Activated T-helper 2 cell treated with anti-CD3 and anti-CD28 coated beads, Interferon-gamma antibody, Interleukin-2, Interleukin-4, amounts not matched to agents 10 μg/mL and 5 μg/mL and 100 μg/mL, durations not matched to agents 14 hours and 24 hours and 36 hours (primary cell): ENCODE data around the gene KCNQ2. TPM values are rescaled to one million over a fixed set of nuclear protein-coding genes. Genes with fewer than 3 reads are reported as not detected.

Experiments
- DNase-seq: peaks from one replicate; pipeline ENCODE4 v3.0.0; 2021; ENCODE audit warnings: low spot score
- H3K27ac Mint-ChIP-seq: one replicate; pipeline ENCODE4 v1.8.0; 2021; ENCODE audit warnings: mixed read lengths
- H3K27me3 Mint-ChIP-seq: one replicate; pipeline ENCODE4 v1.8.0; 2021; ENCODE audit warnings: low read depth, mixed read lengths
- H3K36me3 Mint-ChIP-seq: one replicate; pipeline ENCODE4 v1.8.0; 2021; ENCODE audit warnings: low read depth, mixed read lengths
- H3K4me1 Mint-ChIP-seq: one replicate; pipeline ENCODE4 v1.8.0; 2021; ENCODE audit warnings: low read depth, mixed read lengths
- H3K4me3 Mint-ChIP-seq: one replicate; pipeline ENCODE4 v1.8.0; 2021; ENCODE audit warnings: low read depth, mild to moderate bottlenecking, moderate library complexity, mixed read lengths
- H3K9me3 Mint-ChIP-seq: one replicate; pipeline ENCODE4 v1.8.0; 2021; ENCODE audit warnings: mixed read lengths
- intact Hi-C: fragments of 100-400 bp; cut with micrococcal nuclease; formaldehyde crosslinking; loops from one replicate; pipeline ENCODE4 v1.15.1; 2023
- total RNA-seq: library from RNA; stranded (reverse); gene quantifications from 2 replicates; pipeline ENCODE4 v1.2.3, GENCODE V29; 2022

KCNQ2 gene
- total RNA-seq, 1 donor from 2014 or later: not detected

GRCh38 chr20:63423751-63424150, 48.7 kb downstream of the KCNQ2 start:
- Mint-ChIP-seq H3K4me1 (no peaks in the 10 kb centered on the region), H3K27me3 (no peaks in the 10 kb centered on the region), H3K36me3 (no peaks in the 10 kb centered on the region), H3K27ac (no peak overlapping the region), H3K4me3 (no peak overlapping the region), H3K9me3 (no peaks in the 10 kb centered on the region)
- intact Hi-C loops: no loop called here
- no peak for DNase-seq

GRCh38 chr20:63422653-63423052, 49.8 kb downstream of the KCNQ2 start:
- no peak overlapping the region for H3K4me3 Mint-ChIP-seq

GRCh38 chr20:63421913-63422312, 50.5 kb downstream of the KCNQ2 start:
- intact Hi-C loops: no loop called here
- Mint-ChIP-seq H3K4me3 (no peak overlapping the region), H3K9me3 (no peaks in the 10 kb centered on the region), H3K27me3 (no peaks in the 10 kb centered on the region), H3K4me1 (no peaks in the 10 kb centered on the region), H3K36me3 (no peaks in the 10 kb centered on the region), H3K27ac (no peak overlapping the region)
- no peak for DNase-seq

More at GRCh38 chr20:63422653-63423052, 49.8 kb downstream of the KCNQ2 start:
- no peak overlapping the region for H3K27ac Mint-ChIP-seq
- H3K9me3 Mint-ChIP-seq: no peaks in the 10 kb centered on the region
- no peaks in the 10 kb centered on the region for H3K4me1 Mint-ChIP-seq
- DNase-seq: no peak
- no peaks in the 10 kb centered on the region for H3K27me3 Mint-ChIP-seq
- no peaks in the 10 kb centered on the region for H3K36me3 Mint-ChIP-seq
- intact Hi-C loops: no loop called here

- no peaks in the 10 kb centered on the region for H3K27me3 Mint-ChIP-seq
- H3K36me3 Mint-ChIP-seq: no peaks in the 10 kb centered on the region
- H3K4me3 Mint-ChIP-seq: no peak overlapping the region
- H3K4me1 Mint-ChIP-seq: no peaks in the 10 kb centered on the region
- intact Hi-C loops: no loop called here
- no peak for DNase-seq
- H3K27ac Mint-ChIP-seq: no peak overlapping the region
- no peaks in the 10 kb centered on the region for H3K9me3 Mint-ChIP-seq
These were observed 51.3 kb downstream of the KCNQ2 start for GRCh38 chr20:63421094-63421692.

GRCh38 chr20:63420359-63421093, 51.9 kb downstream of the KCNQ2 start:
- Mint-ChIP-seq H3K9me3 (no peaks in the 10 kb centered on the region), H3K4me1 (no peaks in the 10 kb centered on the region), H3K27me3 (no peaks in the 10 kb centered on the region), H3K4me3 (no peak overlapping the region), H3K27ac (no peak overlapping the region), H3K36me3 (no peaks in the 10 kb centered on the region)
- intact Hi-C loops: no loop called here
- no peak for DNase-seq

- intact Hi-C loops: no loop called here
- no peak for DNase-seq
These were observed 53.2 kb downstream of the KCNQ2 start for GRCh38 chr20:63419299-63419698.

GRCh38 chr20:63418617-63419016, 53.8 kb downstream of the KCNQ2 start:
- no peak for DNase-seq
- intact Hi-C loops: no loop called here
- Mint-ChIP-seq H3K4me3 (no peak overlapping the region), H3K27me3 (no peaks in the 10 kb centered on the region), H3K36me3 (no peaks in the 10 kb centered on the region), H3K9me3 (no peaks in the 10 kb centered on the region), H3K27ac (no peak overlapping the region), H3K4me1 (no peaks in the 10 kb centered on the region)

More at GRCh38 chr20:63419299-63419698, 53.2 kb downstream of the KCNQ2 start:
- no peaks in the 10 kb centered on the region for H3K4me1 Mint-ChIP-seq
- no peaks in the 10 kb centered on the region for H3K9me3 Mint-ChIP-seq
- no peaks in the 10 kb centered on the region for H3K36me3 Mint-ChIP-seq
- no peaks in the 10 kb centered on the region for H3K27me3 Mint-ChIP-seq
- no peak overlapping the region for H3K27ac Mint-ChIP-seq
- H3K4me3 Mint-ChIP-seq: no peak overlapping the region

GRCh38 chr20:63417738-63418120, 54.7 kb downstream of the KCNQ2 start:
- Mint-ChIP-seq H3K36me3 (no peaks in the 10 kb centered on the region), H3K4me3 (no peak overlapping the region), H3K27me3 (no peaks in the 10 kb centered on the region), H3K4me1 (no peaks in the 10 kb centered on the region), H3K9me3 (no peaks in the 10 kb centered on the region), H3K27ac (no peak overlapping the region)
- no peak for DNase-seq
- intact Hi-C loops: no loop called here

GRCh38 chr20:63417097-63417737, 55.2 kb downstream of the KCNQ2 start:
- DNase-seq: no peak
- no peaks in the 10 kb centered on the region for H3K36me3 Mint-ChIP-seq
- H3K4me1 Mint-ChIP-seq: no peaks in the 10 kb centered on the region
- H3K4me3 Mint-ChIP-seq: no peak overlapping the region
- intact Hi-C loops: no loop called here
- H3K27ac Mint-ChIP-seq: no peak overlapping the region
- no peaks in the 10 kb centered on the region for H3K27me3 Mint-ChIP-seq
- no peaks in the 10 kb centered on the region for H3K9me3 Mint-ChIP-seq

GRCh38 chr20:63416631-63417030, 55.8 kb downstream of the KCNQ2 start:
- intact Hi-C loops: no loop called here
- H3K27me3 Mint-ChIP-seq: no peaks in the 10 kb centered on the region
- no peak for DNase-seq
- no peak overlapping the region for H3K4me3 Mint-ChIP-seq
- H3K9me3 Mint-ChIP-seq: no peaks in the 10 kb centered on the region
- H3K4me1 Mint-ChIP-seq: no peaks in the 10 kb centered on the region
- no peak overlapping the region for H3K27ac Mint-ChIP-seq
- H3K36me3 Mint-ChIP-seq: no peaks in the 10 kb centered on the region

- intact Hi-C loops: no loop called here
- no peak for DNase-seq
- H3K36me3 Mint-ChIP-seq: no peaks in the 10 kb centered on the region
- no peaks in the 10 kb centered on the region for H3K4me1 Mint-ChIP-seq
- H3K4me3 Mint-ChIP-seq: no peak overlapping the region
- no peaks in the 10 kb centered on the region for H3K27me3 Mint-ChIP-seq
- H3K27ac Mint-ChIP-seq: no peak overlapping the region
- no peaks in the 10 kb centered on the region for H3K9me3 Mint-ChIP-seq
These were observed 56.6 kb downstream of the KCNQ2 start for GRCh38 chr20:63415647-63416391.

- Mint-ChIP-seq H3K36me3 (no peaks in the 10 kb centered on the region), H3K27me3 (no peaks in the 10 kb centered on the region), H3K9me3 (no peaks in the 10 kb centered on the region), H3K27ac (no peak overlapping the region), H3K4me3 (no peak overlapping the region), H3K4me1 (no peaks in the 10 kb centered on the region)
- intact Hi-C loops: no loop called here
- no peak for DNase-seq
These were observed 57.6 kb downstream of the KCNQ2 start for GRCh38 chr20:63414720-63415430.
